ENCODE results near the gene PLB1.

The PLB1 gene

DNA sequence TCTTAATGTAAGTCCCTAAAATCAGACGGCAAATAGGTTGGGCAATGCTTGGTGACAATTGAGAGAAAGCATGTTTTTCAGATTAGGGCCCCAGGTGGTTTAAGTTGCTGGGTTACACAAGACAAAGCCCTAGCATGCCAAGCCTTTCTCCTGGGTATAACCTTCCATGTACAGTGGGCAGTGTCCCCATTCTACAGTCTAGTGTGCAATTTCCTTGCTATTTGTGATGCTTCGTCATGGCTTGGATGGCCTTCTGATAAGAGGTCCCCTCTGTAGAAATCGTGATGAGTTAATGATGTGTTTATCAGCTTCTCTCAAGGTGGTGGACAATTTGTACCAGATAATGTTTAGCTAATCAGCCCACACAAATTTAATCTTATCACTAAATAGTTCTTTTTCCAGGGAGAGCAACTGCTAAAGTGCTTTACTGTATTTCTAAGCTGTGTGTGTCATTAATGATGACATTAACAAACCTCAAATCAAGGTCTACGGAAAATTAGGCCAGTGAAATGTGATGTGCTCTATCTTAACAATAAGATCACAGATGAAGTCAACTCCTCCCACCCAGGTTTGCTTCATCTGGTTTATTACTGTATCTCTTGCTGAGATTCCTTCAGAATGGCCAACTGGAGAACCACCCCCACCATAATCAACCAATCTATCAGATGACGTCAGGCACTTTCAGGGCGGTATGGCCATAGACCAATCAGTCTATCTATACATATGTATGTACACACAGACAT, 61.7 kb downstream of the PLB1 start:
- in situ Hi-C loops (cut with HindIII; ENCODE audit: low sequenced_read_pairs) = no loop called here

DNA sequence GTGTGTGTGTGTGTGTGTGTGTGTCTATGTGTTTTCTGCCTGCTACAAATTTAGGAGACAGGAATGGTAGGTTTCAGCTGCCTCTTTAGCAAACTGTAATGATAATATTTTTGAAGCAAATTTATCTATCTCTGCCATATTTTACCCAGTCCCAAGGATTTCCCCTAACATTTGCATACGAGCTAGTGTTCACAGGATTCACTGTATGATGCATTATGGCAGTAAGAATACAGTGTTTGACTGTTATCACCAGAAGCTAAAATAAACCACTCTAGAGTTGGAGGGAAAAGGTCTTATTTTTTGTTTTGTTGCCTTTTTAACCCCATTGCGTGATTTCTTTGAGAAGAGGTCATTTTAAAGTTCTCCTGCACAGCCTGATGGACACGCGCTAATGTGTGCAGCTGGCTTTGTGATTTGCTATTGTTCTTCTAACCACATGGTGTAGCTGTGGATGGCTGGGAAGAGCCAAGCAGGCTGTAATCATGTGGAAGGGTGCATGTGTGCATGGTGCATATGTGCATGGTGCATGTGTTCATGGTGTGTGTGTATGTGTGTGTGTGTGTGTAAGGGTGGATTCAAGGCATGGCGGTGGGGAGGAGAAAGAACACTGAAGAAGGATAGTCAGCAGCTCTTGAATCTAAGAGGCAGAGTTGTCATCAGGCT, 62.4 kb downstream of the PLB1 start:
- in situ Hi-C loops (cut with HindIII; ENCODE audit: low sequenced_read_pairs) = no loop called here

- in situ Hi-C loops (cut with HindIII; ENCODE audit: low sequenced_read_pairs) = no loop called here
Measured at GRCh38 chr2:28558918-28559317, 63.1 kb downstream of the PLB1 start.

DNA sequence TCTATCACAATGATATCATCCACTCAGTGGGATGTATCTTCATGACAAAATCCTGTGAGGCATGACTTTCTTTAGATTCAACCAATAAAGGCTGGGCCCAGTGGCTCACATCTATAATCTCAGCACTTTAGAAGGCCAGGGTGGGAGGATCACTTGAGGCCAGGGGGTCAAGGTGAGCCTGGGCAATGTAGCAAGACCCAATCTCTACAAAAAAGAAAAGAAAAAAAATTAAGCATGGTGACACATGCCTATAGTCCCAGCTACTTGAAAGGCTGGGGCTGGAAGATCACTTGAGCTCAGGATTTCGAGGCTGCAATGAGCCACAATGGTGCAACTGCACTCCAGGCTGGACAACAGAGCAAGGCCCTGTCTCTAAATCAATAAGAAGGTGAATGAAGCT, 68.0 kb downstream of the PLB1 start:
- in situ Hi-C loops (cut with HindIII; ENCODE audit: low sequenced_read_pairs) = no loop called here

DNA sequence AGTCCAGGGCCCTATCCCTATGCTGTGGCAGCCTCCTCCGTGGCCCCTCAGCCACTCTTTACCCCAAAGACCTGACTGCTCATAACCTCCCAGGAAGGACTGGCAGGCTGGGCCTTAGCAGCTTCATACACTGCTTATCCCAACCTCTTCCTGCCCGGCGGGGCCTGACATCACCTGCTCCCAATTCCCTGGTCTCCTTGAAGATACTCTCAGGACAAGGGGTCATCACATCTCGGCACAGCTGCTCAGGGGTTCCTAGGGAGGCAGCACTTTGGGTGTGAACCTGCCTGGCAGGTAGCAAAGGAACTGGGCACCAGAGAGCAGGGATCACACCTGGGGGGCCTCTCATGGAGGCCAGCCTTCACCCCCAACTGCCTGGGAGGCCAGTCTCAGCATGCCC, 68.5 kb downstream of the PLB1 start:
- in situ Hi-C loops (cut with HindIII; ENCODE audit: low sequenced_read_pairs) = no loop called here

DNA sequence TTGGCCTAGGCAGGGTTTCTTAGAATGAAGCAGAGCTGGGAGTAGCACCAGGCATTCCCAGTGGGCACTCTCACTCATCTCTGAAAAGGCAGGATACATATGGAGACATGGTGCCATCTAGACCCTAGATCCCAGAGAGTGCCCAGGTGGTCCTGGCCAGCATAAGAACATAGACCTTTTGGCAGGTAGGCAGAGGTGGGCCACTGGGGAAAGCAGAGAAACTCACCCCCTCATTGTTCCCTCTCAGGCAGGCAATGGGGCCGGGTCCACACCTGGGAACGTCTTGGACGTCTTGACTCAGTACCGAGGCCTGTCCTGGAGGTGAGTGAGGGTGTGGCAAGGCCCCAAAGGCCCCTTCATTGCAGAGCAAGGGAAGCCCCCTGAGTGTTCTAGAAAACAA, 69.2 kb downstream of the PLB1 start:
- in situ Hi-C loops (cut with HindIII; ENCODE audit: low sequenced_read_pairs) = no loop called here

GRCh38 chr2:28565720-28566295, 69.9 kb downstream of the PLB1 start:
- in situ Hi-C loops (cut with HindIII; ENCODE audit: low sequenced_read_pairs) = no loop called here

- in situ Hi-C loops (cut with HindIII; ENCODE audit: low sequenced_read_pairs) = no loop called here
Measured at GRCh38 chr2:28566521-28567041, 70.7 kb downstream of the PLB1 start.

GRCh38 chr2:28567061-28567471, 71.2 kb downstream of the PLB1 start:
- in situ Hi-C loops (cut with HindIII; ENCODE audit: low sequenced_read_pairs) = no loop called here

GRCh38 chr2:28568036-28568435, 72.2 kb downstream of the PLB1 start:
- in situ Hi-C loops (cut with HindIII; ENCODE audit: low sequenced_read_pairs) = no loop called here

DNA sequence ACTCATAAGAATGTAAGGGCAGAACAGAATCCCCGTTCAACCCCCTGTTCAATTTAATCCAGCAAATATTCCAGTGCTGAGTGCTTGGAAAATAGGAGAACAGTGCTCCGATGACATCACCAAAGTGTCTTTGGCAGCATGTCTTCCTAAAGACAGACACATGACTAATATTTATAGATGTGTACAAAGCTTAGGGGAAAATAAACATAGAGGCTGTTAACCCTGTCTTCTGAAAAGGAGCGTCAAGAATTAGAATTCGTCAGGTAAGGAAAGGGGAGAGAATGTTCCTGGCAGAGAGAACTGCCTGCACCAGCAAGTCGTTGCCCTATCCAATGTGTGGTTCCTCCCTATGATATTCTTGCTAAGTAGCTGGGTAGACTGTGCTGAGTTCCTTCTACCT, 72.7 kb downstream of the PLB1 start:
- in situ Hi-C loops (cut with HindIII; ENCODE audit: low sequenced_read_pairs) = no loop called here

DNA sequence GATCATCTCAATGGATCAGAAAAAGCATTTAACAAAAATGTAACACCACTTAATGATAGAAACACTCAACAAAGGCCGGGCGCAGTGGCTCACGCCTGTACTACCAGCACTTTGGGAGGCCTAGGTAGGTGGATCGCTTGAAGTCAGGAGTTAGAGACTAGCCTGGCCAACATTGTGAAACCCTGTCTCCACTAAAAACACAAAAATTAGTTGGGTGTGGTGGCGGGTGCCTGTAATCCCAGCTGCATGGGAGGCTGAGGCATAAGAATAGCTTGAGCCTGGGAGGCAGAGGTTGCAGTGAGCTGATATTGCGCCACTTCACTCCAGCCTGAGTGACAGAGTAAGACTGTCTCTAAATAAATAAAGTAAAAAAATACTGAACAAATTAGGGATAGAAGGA, 74.6 kb downstream of the PLB1 start:
- in situ Hi-C loops (cut with HindIII; ENCODE audit: low sequenced_read_pairs) = no loop called here

DNA sequence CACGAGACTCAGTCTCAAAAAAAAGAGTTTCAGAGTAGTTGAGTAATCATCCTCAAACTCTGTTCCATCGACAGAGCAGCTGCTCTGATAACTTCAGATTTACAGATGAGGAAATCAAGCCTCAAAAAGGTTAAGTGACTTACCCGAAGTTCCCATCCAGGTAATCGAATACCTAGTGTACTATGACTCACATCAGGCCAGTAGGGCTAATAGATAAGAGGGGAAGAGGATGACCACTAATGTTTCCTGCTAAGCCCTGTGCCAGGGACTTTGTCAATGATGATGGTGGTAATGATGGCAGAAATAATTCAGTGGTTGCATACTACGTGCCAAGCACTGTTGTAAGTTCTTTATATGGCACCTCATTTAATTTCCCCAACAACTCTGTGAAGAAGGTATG, 80.9 kb downstream of the PLB1 start:
- in situ Hi-C loops (cut with HindIII; ENCODE audit: low sequenced_read_pairs) = no loop called here

DNA sequence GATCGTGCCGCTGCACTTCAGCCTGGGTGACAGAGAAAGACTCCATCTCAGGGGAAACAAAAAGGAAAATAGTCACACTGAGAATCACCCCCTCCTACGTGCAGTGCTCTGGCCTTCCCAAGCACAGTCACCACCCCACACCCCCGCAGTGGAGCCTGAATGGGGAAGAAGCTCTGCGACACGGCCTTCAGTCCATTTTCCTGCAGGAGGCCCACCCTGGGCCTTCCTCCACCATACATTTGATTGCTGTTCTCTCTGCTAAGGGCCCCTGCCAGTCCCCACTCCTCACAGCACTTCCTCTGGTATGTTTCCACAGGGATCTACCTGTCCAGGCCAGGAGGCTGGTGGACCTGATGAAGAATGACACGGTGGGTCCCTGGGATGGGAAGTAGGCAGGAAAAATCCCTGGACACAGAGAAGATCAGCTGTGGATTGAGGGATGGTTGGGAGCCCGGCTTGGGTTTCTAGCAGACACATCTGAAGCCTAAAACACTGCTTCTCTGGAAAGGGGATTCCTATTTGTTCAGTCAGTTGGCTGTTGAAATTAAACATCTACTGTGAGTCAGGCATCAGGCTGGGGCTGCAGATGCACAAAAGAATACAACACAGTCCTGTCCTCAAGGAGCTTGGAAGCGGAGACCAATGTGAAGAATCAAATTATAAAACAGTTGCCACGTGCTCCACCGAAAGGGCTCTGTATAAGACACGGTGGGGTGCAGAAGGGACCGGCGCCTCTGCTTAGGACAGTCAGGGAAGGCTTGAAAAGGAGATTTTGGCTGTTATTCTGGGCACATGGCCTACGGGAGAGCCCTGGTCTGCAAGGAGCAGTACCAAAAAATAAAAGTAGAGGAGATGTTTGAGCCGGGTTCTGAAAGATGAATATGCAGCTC, 82.2 kb downstream of the PLB1 start:
- in situ Hi-C loops (cut with HindIII; ENCODE audit: low sequenced_read_pairs) = no loop called here

GRCh38 chr2:28578774-28579173, 82.9 kb downstream of the PLB1 start:
- in situ Hi-C loops (cut with HindIII; ENCODE audit: low sequenced_read_pairs) = no loop called here

DNA sequence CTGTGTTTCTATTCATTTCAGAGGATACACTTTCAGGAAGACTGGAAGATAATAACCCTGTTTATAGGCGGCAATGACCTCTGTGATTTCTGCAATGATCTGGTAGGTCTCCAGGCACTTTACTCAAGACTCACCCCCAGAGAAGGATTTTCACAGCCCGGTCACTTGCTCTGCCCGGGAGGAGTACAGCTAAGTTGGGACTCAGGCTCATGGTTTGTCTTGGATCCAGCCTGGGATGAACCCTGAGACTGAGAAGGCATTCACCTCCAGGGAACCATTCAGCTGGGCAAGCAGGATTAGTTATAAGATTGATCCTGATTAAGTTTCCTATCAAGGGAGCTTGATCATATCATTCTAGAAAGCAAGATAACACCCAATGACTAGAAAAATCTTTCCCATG, 83.7 kb downstream of the PLB1 start:
- in situ Hi-C loops (cut with HindIII; ENCODE audit: low sequenced_read_pairs) = no loop called here

- in situ Hi-C loops (cut with HindIII; ENCODE audit: low sequenced_read_pairs) = no loop called here
Measured at GRCh38 chr2:28580078-28580477, 84.2 kb downstream of the PLB1 start.

DNA sequence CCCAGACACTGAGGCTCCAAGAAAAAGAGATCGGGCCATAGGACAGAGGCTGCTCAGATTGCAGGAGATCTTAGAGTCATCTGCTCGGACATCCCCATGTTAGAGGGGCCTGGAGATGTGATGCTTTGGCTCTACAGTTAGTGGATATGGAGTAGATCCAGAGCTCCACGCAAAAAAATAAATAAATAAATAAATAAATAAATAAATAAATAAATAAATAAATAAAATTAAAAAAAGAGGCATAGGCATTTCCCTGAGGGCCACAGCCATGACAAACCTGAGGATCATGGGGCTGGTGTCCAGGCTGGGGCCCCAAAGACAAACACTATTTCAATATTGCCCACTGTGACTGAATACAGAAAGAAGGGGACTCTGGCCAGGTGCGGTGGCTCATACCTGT, 85.5 kb downstream of the PLB1 start:
- in situ Hi-C loops (cut with HindIII; ENCODE audit: low sequenced_read_pairs) = no loop called here

DNA sequence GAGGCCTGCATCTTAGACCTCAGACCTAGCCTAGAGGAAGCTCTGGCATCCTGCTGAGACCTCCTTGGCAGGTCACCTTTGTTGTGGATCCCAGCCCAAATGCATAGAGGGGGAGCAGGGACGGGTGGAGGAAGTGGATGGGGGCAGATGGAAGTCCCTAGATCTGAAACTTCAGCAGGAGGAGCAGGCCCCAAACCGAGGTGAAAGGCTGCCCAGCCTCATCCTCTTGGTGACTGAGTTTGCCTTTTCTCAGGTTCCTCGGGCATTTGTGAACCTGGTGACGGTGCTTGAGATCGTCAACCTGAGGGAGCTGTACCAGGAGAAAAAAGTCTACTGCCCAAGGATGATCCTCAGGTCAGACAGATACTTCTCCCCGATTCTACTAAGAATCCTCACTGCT, 86.3 kb downstream of the PLB1 start:
- in situ Hi-C loops (cut with HindIII; ENCODE audit: low sequenced_read_pairs) = no loop called here

DNA sequence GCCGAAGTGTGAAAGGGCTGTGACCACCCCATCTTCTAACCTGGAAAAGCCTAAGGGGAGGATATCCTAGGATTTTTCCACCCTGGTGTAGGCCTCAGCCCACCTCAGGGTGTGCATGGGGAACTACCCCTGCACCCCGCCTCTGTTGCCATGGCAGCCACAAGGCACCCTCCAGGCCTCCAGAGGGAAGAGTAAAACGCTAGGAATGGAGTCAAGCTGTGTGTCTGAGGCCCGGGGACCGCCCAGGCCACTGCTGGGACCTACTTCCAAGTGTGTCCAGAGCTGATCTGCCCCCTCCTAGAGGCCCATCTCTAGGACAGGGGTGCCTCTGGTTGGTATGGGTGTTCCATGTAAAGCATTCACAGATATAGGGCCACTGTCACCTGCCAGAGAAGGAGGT, 86.7 kb downstream of the PLB1 start:
- in situ Hi-C loops (cut with HindIII; ENCODE audit: low sequenced_read_pairs) = no loop called here

DNA sequence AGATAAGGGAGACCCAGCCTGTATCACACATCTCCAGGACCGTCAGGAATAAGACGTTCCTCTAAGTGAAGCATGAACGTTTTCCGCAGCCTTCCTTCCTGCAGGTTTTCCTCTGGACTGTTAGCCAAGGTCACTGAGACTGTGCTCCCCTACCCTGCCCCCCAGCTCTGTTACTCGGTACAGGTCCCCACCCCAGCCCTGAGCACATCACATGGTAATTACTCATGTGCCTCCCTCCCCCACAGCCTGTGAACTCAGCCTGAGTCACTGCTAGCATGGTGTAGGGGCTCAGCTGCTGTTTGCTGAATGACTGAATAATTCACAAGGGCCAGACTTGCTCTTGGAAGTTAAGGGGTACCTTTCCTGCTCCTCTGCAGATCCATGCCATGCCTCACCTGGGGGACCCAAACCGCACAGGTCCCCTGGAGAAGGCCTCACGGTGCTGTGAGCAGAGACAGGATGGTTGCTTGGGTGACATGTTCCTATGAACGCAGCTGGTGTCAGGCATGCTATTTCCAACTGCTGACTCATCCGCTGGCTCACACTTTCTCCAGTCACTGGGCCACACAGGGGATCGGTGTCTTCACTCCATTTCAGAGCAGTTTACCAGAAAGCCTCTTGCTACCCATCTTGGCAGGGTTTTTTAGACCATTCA, 88.2 kb downstream of the PLB1 start:
- in situ Hi-C loops (cut with HindIII; ENCODE audit: low sequenced_read_pairs) = no loop called here

Data from DLD1 (cell line).